Neural crest cell (in vitro differentiated cells): ENCODE data around the gene RUNX1. TPM values are rescaled to one million over a fixed set of nuclear protein-coding genes. Genes with fewer than 3 reads are reported as not detected.
A peak's percentile ranks its signal among the peaks of the same experiment; 100 is the strongest.

Source experiments
- DNase-seq: peaks from one replicate; pipeline ENCODE4 v3.0.0; 2021; ENCODE audit warnings: low read depth, mixed read lengths, low spot score
- H3K27ac Mint-ChIP-seq: one replicate; pipeline ENCODE4 v1.8.0; 2021; ENCODE audit warnings: mild to moderate bottlenecking, mixed read lengths; ENCODE audit not compliant: unreplicated experiment
- H3K27me3 Mint-ChIP-seq: 2 replicates; pipeline ENCODE4 v1.8.0; 2021; ENCODE audit warnings: low read depth, mild to moderate bottlenecking, mixed read lengths
- H3K36me3 Mint-ChIP-seq: 2 replicates; pipeline ENCODE4 v1.8.0; 2021; ENCODE audit warnings: low read depth, mild to moderate bottlenecking, mixed read lengths
- H3K4me1 Mint-ChIP-seq: 2 replicates; pipeline ENCODE4 v1.8.0; 2021; ENCODE audit warnings: mixed read lengths
- H3K4me3 Mint-ChIP-seq: one replicate; pipeline ENCODE4 v1.8.0; 2021; ENCODE audit warnings: mild to moderate bottlenecking, mixed read lengths
- H3K9me3 Mint-ChIP-seq: 2 replicates; pipeline ENCODE4 v1.8.0; 2021; ENCODE audit warnings: mixed read lengths
- CTCF ChIP-seq: fragments of 200-600 bp; sonication (generic); conservative IDR thresholded peaks from 2 replicates; pipeline ENCODE4 v1.5.0; 2021; ENCODE audit warnings: antibody characterized with exemption, mild to moderate bottlenecking
- total RNA-seq: library from RNA; stranded (reverse); gene quantifications from 2 replicates; pipeline ENCODE4 v1.2.1, GENCODE V29; 2021

Gene RUNX1
- total RNA-seq, 1 donor from 2014 or later, result 0.63 TPM

GRCh38 chr21:35037384-35037765, 11.7 kb downstream of the RUNX1 start:
- no peak for TF ChIP-seq CTCF
- H3K36me3 Mint-ChIP-seq, result no peaks in the 10 kb centered on the region
- peaks cover 4% of the 10 kb centered on the region for H3K9me3 Mint-ChIP-seq
- H3K27me3 Mint-ChIP-seq, result no peaks in the 10 kb centered on the region
- H3K27ac Mint-ChIP-seq, result no peak overlapping the region
- H3K4me1 Mint-ChIP-seq, result peaks cover 21% of the 10 kb centered on the region
- H3K4me3 Mint-ChIP-seq, result no peak overlapping the region
- DNase-seq, result no peak

- peaks cover 17% of the 10 kb centered on the region for H3K4me1 Mint-ChIP-seq
- no peak overlapping the region for H3K4me3 Mint-ChIP-seq
- no peak overlapping the region for H3K27ac Mint-ChIP-seq
- H3K9me3 Mint-ChIP-seq, result peaks cover 4% of the 10 kb centered on the region
- DNase-seq, result no peak
- no peaks in the 10 kb centered on the region for H3K36me3 Mint-ChIP-seq
- no peak for TF ChIP-seq CTCF
- H3K27me3 Mint-ChIP-seq, result no peaks in the 10 kb centered on the region
These were observed 12.4 kb downstream of the RUNX1 start for GRCh38 chr21:35036465-35037383.

- Mint-ChIP-seq H3K4me3 (no peak overlapping the region), H3K9me3 (peaks cover 4% of the 10 kb centered on the region), H3K27me3 (no peaks in the 10 kb centered on the region), H3K27ac (no peak overlapping the region), H3K4me1 (peaks cover 7% of the 10 kb centered on the region), H3K36me3 (no peaks in the 10 kb centered on the region)
- DNase-seq, result no peak
- TF ChIP-seq CTCF, result no peak
These were observed 13.5 kb downstream of the RUNX1 start for GRCh38 chr21:35035581-35035980.

- Mint-ChIP-seq H3K27me3 (no peaks in the 10 kb centered on the region), H3K27ac (peak overlapping the region; percentile 59), H3K36me3 (no peaks in the 10 kb centered on the region), H3K4me1 (peaks cover 6% of the 10 kb centered on the region), H3K4me3 (no peak overlapping the region), H3K9me3 (peaks cover 4% of the 10 kb centered on the region)
- no peak for TF ChIP-seq CTCF
- no peak for DNase-seq
These were observed 14.0 kb downstream of the RUNX1 start for GRCh38 chr21:35035116-35035515.

GRCh38 chr21:35034203-35034926, 14.7 kb downstream of the RUNX1 start:
- Mint-ChIP-seq H3K36me3 (no peaks in the 10 kb centered on the region), H3K27me3 (no peaks in the 10 kb centered on the region), H3K27ac (no peak overlapping the region), H3K9me3 (peaks cover 4% of the 10 kb centered on the region), H3K4me3 (no peak overlapping the region), H3K4me1 (peaks cover 3% of the 10 kb centered on the region)
- no peak for TF ChIP-seq CTCF
- no peak for DNase-seq
